Measurements from ENCODE around the gene NKAIN4.

Gene NKAIN4

GRCh38 chr20:63274381-63275228 lies 20.3 kb upstream of the NKAIN4 start:
- FAIRE-seq (peak; percentile 76), DNase-seq (ENCODE audit: insufficient read length, low spot score) (no peak)

GRCh38 chr20:63273635-63274380 lies 19.5 kb upstream of the NKAIN4 start:
- DNase-seq (ENCODE audit: insufficient read length, low spot score) = peak; percentile 85

GRCh38 chr20:63273059-63273579 lies 18.9 kb upstream of the NKAIN4 start:
- no peak for FAIRE-seq
- DNase-seq (ENCODE audit: insufficient read length, low spot score) = no peak

More at GRCh38 chr20:63273635-63274380, 19.5 kb upstream of the NKAIN4 start:
- FAIRE-seq = peak; percentile 96

- DNase-seq (ENCODE audit: insufficient read length, low spot score) (peak; percentile 100), FAIRE-seq (peak; percentile 100)
These were observed 18.1 kb upstream of the NKAIN4 start, which contains the start of gene ARFGAP1 for GRCh38 chr20:63272105-63273058. Gene ARFGAP1 (plus strand): TSS chr20:63272813. CDS start chr20:63275581, 2,768 bp downstream.

GRCh38 chr20:63270606-63271325 lies 16.5 kb upstream of the NKAIN4 start:
- FAIRE-seq (peak; percentile 85), DNase-seq (ENCODE audit: insufficient read length, low spot score) (no peak)

GRCh38 chr20:63269724-63270123 lies 15.5 kb upstream of the NKAIN4 start:
- FAIRE-seq (no peak), DNase-seq (ENCODE audit: insufficient read length, low spot score) (no peak)

GRCh38 chr20:63268671-63269439 lies 14.6 kb upstream of the NKAIN4 start:
- FAIRE-seq (no peak), DNase-seq (ENCODE audit: insufficient read length, low spot score) (no peak)

GRCh38 chr20:63268256-63268655 lies 14.0 kb upstream of the NKAIN4 start:
- DNase-seq (ENCODE audit: insufficient read length, low spot score) = no peak
- no peak for FAIRE-seq

- FAIRE-seq (no peak), DNase-seq (ENCODE audit: insufficient read length, low spot score) (no peak)
These were observed 13.4 kb upstream of the NKAIN4 start for GRCh38 chr20:63267691-63268090.

GRCh38 chr20:63265891-63266515 lies 11.7 kb upstream of the NKAIN4 start:
- DNase-seq (ENCODE audit: insufficient read length, low spot score) (no peak), FAIRE-seq (peak; percentile 64)

- peak; percentile 57 for FAIRE-seq
- no peak for DNase-seq (ENCODE audit: insufficient read length, low spot score)
These were observed 10.3 kb upstream of the NKAIN4 start for GRCh38 chr20:63264519-63264918.

- peak; percentile 69 for FAIRE-seq
- no peak for DNase-seq (ENCODE audit: insufficient read length, low spot score)
These were observed 9.7 kb upstream of the NKAIN4 start for GRCh38 chr20:63264000-63264399.

GRCh38 chr20:63262836-63263235 lies 8.6 kb upstream of the NKAIN4 start:
- DNase-seq (ENCODE audit: insufficient read length, low spot score) (no peak), FAIRE-seq (no peak)

- FAIRE-seq (peak; percentile 68), DNase-seq (ENCODE audit: insufficient read length, low spot score) (no peak)
These were observed 7.7 kb upstream of the NKAIN4 start for GRCh38 chr20:63261795-63262528.

GRCh38 chr20:63261060-63261794 lies 7.0 kb upstream of the NKAIN4 start:
- DNase-seq (ENCODE audit: insufficient read length, low spot score) = no peak
- FAIRE-seq = no peak

- FAIRE-seq = no peak
These were observed 6.3 kb upstream of the NKAIN4 start for GRCh38 chr20:63260521-63260920.

More at GRCh38 chr20:63260521-63260920, 6.3 kb upstream of the NKAIN4 start:
- DNase-seq (ENCODE audit: insufficient read length, low spot score) = no peak

Data from HTR-8/SVneo (cell line).